ENCODE results near the gene MRGPRD.

Gene MRGPRD

GRCh38 chr11:69014084-69014851 lies 33.5 kb upstream of the MRGPRD start:
- no peaks in the 10 kb centered on the region for H3K9me3 ChIP-seq (ENCODE audit: insufficient read depth, low read length)
- H3K4me2 ChIP-seq (ENCODE audit: low read length) = no peak overlapping the region
- TF ChIP-seq CTCF (IDR thresholded peaks at IDR 0.05; ENCODE audit: low read depth, low read length) = no peak
- no peak overlapping the region for H3K9ac ChIP-seq (ENCODE audit: low read length)
- H3K79me2 ChIP-seq (ENCODE audit: low read length) = no peaks in the 10 kb centered on the region
- no peak overlapping the region for H3K27ac ChIP-seq (ENCODE audit: low read length)
- H4K20me1 ChIP-seq (ENCODE audit: insufficient read depth, low read length) = no peaks in the 10 kb centered on the region
- H3K27me3 ChIP-seq (ENCODE audit: low read depth, low read length) = peaks cover 14% of the 10 kb centered on the region
- no peak overlapping the region for H3K4me3 ChIP-seq (ENCODE audit: low read length)
- no peaks in the 10 kb centered on the region for H3K4me1 ChIP-seq (ENCODE audit: low read length)
- H2AFZ ChIP-seq (ENCODE audit: low read depth, low read length) = no peak overlapping the region
- H3K36me3 ChIP-seq (replicated peaks; ENCODE audit: low read depth, low read length) = no peaks in the 10 kb centered on the region

DNA sequence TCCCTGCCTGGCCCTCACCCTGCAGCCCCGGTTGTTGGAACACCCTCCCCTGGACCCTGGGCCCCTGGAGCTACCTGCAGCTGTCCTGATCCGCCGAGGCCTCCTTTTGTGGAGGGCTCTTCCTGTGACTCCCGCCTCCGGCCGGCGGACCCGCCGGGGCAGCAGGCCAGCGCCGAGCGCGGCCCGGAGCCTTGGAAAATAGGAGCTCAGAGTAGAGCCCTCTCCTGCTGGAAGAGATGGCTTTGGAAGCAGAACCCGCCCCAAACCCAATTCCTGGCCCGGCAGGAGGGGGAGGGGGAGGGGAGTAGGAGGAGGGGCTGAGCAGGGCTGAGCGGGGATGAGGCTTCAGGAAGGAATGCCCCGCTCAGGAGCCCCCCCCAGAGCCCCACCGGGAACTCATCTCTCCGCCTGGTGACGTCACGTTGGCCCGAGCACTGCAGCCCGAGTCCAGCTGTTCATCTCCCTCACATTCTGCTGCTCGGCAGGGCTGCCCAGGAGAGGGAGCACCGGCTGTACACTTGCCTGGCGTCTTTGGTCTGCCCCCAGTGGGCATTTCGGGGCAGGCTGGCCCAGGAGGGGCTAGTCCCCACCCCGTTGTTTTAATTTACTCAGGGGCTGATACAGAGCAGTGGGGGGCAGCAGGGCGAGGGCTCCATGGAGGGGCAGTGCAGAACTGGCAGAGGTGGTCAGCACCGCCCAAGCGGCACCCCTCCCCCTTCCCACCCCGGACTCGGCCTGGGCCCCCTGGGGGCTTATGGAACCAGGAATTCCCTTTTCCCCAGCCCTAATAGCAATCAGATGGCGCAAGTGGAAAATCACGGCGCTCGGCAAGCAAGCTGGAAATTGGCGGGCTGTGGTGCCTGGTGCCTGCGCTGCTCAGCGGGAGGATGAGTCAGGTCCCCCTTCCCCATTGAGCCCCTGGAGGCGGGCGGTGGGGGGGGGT lies 32.5 kb upstream of the MRGPRD start, which contains the start of gene MRGPRF:
TSS of gene MRGPRF (minus strand) at position 238 of the 943 bp plus-strand sequence. CDS start 3,345 bp downstream, outside the sequence.
- Histone ChIP-seq H3K36me3 (replicated peaks; ENCODE audit: low read depth, low read length) (no peaks in the 10 kb centered on the region), H3K27ac (ENCODE audit: low read length) (no peak within 1 kb of the TSS), H2AFZ (ENCODE audit: low read depth, low read length) (no peak within 1 kb of the TSS), H3K4me3 (ENCODE audit: low read length) (no peak within 1 kb of the TSS), H3K4me2 (ENCODE audit: low read length) (no peak within 1 kb of the TSS), H3K4me1 (ENCODE audit: low read length) (no peaks in the 10 kb centered on the region), H3K9ac (ENCODE audit: low read length) (no peak within 1 kb of the TSS), H3K9me3 (ENCODE audit: insufficient read depth, low read length) (no peaks in the 10 kb centered on the region), H3K79me2 (ENCODE audit: low read length) (no peaks in the 10 kb centered on the region), H3K27me3 (ENCODE audit: low read depth, low read length) (peaks cover 13% of the 10 kb centered on the region), H4K20me1 (ENCODE audit: insufficient read depth, low read length) (no peaks in the 10 kb centered on the region)
- TF ChIP-seq CTCF (IDR thresholded peaks at IDR 0.05; ENCODE audit: low read depth, low read length) (no peak), EZH2phosphoT487 (IDR thresholded peaks at IDR 0.05; ENCODE audit: low read depth) (no peak)

DNA sequence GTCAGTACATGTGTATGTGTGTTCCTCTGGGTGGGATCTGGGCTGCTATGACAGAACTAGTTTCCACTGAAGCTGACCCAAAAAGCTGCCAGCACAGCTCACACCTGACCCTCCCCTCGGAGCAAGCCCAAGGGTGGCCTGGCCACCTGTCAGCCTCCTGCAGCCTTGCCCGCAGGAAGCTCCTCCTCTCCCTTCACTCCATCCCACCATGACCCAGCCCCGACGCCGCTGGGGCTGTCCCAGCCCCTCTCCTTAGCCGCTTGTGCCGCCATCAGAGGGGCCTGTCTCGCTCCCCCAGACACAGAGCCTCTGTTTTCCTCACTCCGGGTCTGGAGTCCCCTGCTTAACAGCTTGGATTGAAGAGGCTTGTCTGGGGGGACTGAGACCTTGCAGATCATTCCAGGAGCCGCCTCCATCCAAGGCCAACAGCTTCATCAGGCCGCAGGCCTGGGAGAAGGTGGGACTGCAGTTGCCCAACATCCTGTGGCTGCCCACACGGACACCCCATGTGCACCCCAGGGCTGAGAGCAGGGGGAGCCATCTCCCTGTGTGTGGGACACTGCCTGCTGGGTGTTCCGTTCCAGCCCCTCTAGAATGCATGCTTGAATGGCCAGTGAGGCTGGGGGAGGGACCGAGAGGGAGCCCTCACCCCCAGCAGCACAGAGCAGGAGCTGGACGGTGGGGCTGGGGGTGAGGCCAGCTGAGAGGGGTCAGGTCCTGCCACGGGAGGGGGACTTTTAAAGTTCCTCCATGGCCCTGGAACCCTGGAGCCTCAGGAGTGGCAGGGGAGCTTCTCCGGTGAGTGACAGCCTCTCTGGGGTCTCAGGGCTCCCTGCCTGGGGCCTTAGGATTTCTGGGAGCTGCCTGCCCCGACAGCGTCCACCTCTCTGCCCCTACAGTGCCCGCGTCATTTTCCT lies 31.6 kb upstream of the MRGPRD start:
- H3K4me1 ChIP-seq (ENCODE audit: low read length) = no peaks in the 10 kb centered on the region
- no peak for TF ChIP-seq EZH2phosphoT487 (IDR thresholded peaks at IDR 0.05; ENCODE audit: low read depth)
- TF ChIP-seq CTCF (IDR thresholded peaks at IDR 0.05; ENCODE audit: low read depth, low read length) = no peak
- H3K27ac ChIP-seq (ENCODE audit: low read length) = no peak overlapping the region
- H3K4me2 ChIP-seq (ENCODE audit: low read length) = no peak overlapping the region
- no peaks in the 10 kb centered on the region for H3K9me3 ChIP-seq (ENCODE audit: insufficient read depth, low read length)
- H3K27me3 ChIP-seq (ENCODE audit: low read depth, low read length) = peaks cover 17% of the 10 kb centered on the region
- H3K36me3 ChIP-seq (replicated peaks; ENCODE audit: low read depth, low read length) = no peaks in the 10 kb centered on the region
- H3K9ac ChIP-seq (ENCODE audit: low read length) = no peak overlapping the region
- H2AFZ ChIP-seq (ENCODE audit: low read depth, low read length) = no peak overlapping the region
- H4K20me1 ChIP-seq (ENCODE audit: insufficient read depth, low read length) = no peaks in the 10 kb centered on the region
- no peaks in the 10 kb centered on the region for H3K79me2 ChIP-seq (ENCODE audit: low read length)
- H3K4me3 ChIP-seq (ENCODE audit: low read length) = no peak overlapping the region
